G401.6 (cell line): ENCODE data around the gene MMP26.
"Not testable (repeated sequence)": the region's sequence is repeated elsewhere in the genome, so short reads cannot be mapped to it uniquely, and the experiment has no call there.

Experiments used
- FAIRE-seq: peaks from 2 replicates; lab custom pipeline; 2012; peaks lifted over from hg19 to GRCh38; lab: Jason Lieb, UNC

The MMP26 gene

DNA sequence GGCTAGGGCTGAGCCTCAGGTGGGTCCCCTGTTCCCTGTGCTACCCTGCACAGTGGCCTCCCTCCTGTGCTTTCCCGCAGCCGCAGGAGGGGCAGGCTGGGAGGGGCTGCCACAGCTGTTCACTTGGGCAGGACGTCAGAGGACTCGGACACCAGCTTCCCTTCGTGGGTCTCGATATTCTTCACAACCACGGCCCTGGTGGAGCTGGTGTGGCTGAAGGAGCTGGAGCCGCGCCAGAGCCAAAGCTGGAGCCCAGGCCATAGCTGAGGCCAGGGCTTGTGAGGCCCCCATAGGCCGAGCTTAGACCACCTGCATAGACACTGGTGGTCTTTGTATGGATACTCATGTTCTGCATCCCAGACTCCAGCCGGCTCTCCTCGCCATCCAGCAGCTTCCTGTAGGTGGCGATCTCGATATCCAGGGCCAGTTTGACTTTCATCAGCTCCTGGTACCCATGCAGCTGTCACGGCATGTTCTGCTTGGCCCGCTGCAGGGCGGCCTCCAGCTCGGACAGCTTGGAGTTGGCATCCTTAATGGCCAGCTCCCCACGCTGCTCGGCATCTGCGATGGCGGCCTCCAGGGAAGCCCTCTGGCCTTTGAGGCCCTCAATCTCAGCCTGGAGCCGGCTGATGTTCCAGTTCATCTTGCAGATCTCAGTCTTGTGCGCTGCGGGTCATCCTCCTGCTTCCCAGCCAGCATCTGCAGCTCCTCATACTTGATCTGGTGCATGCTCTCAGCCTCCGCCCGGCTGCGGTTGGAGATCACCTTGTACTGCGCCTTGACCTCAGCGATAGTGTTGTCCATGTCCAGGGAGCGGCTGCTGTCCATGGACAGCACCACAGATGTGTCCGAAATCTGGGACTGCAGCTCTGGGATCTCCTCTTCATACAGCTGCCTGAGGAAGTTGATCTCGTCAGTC lies 18.3 kb downstream of the MMP26 start:
- not testable (repeated sequence) for FAIRE-seq

DNA sequence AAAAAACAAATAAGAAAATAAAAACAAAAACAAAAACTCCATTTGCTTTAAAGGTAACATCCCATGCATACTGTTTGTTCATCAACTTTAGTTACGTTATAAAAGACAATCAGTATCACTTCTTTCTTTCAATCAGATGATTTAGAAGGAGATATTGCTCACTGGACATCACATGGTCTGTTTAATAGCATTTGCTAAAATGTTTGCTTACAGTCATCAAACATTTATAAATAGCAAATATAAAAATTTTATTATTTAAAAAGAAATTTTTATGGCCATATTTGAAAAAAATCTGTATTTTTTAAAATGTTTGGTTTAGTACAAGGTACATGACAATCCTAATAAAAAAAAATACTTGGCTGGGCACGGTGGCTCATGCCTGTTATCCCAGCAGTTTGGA lies 22.6 kb downstream of the MMP26 start:
- FAIRE-seq, result no peak

DNA sequence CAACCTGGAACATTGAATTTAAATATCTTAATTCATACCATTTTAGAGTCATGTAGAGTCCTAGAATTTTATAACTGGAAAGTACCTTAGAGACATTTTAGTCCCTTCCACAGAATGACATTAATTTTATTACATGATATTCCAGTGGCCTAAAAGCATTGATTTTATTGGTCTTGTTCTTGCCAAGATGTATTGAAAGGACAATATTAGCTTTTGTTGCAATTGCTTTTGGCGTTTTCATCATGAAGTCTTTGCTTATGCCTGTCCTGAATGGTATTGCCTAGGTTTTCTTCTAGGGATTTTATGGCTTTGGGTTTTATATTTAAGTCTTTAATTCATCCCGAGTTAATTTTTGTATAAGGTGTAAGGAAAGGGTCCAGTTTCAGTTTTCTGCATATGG lies 36.2 kb downstream of the MMP26 start:
- no peak for FAIRE-seq

DNA sequence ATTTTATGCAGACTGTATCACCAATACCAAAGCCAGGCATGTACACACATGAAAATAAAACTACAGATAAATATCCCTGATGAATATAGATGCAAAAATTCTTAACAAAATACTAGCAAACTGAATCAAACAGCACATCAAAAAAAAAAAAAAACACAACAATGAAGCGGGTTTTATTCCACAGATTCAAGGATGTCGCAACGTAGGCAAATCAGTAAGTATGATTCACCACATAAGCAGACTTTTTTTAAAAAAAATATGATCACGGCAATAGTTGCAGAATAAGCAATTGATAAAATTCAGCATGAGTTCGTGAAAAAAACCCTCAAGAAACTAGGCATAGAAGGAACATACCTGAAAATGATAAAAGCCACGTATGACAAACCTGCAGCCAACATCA lies 43.9 kb downstream of the MMP26 start:
- FAIRE-seq, result no peak

DNA sequence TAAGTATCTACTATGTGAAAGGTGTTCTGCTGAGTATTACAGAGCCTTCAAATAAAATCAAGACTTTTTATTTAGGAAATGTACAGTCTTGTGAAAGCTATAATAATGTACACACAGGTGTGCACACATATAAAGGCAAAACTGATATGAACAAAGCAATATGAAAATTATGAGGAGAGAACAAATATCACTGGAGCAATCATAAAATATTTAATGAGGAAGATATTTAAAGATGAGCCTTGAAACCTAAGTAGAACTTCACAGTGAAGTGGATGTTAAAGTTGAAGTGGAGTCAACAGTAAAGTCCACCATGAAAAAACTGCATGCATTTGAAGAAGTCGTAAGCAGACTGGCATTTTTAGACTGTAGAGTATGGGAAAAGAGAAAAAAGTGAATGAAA lies 46.6 kb downstream of the MMP26 start:
- no peak for FAIRE-seq
